ENCODE results near the gene UBA1.

UBA1 gene

GRCh38 chrX:47169726-47170515 lies 23.7 kb upstream of the UBA1 start:
- Histone ChIP-seq H3K27ac (ENCODE audit: insufficient read depth in 1 of 2, low read depth in 1 of 2, low read length in 2 of 2, poor library complexity in 1 of 2, severe bottlenecking in 2 of 2) (no peak overlapping the region), H3K27me3 (replicated peaks in 2 of 5; ENCODE audit: control insufficient read depth in 4 of 5, insufficient read depth in 5 of 5, low read length in 4 of 5) (peaks cover 0 to 54% (median 0%) of the 10 kb centered on the region in 5 experiments), H3K4me1 (ENCODE audit: control extremely low read depth in 1 of 4, control insufficient read depth in 4 of 4, insufficient read depth in 4 of 4, low read length in 3 of 4) (no peaks in the 10 kb centered on the region), H3K36me3 (ENCODE audit: control insufficient read depth in 4 of 4, insufficient read depth in 4 of 4, low read length in 3 of 4) (peaks cover 4 to 52% (median 30%) of the 10 kb centered on the region in 4 experiments), H3K4me3 (ENCODE audit: control insufficient read depth in 1 of 7, extremely low read depth in 1 of 7, insufficient read depth in 4 of 7, low read depth in 2 of 7, low read length in 6 of 7) (no peak overlapping the region), H3K9me3 (ENCODE audit: control extremely low read depth in 1 of 5, control insufficient read depth in 4 of 5, insufficient read depth in 2 of 5, low read depth in 1 of 5, low read length in 4 of 5) (peaks cover 0 to 2% (median 0%) of the 10 kb centered on the region in 5 experiments)
- whole genome bisulfite sequencing (ENCODE audit: insufficient coverage): 88% methylated on average over 11 of the region's 13 CpGs
- POLR2A ChIA-PET: no interaction called here
- CTCF ChIA-PET: interaction anchor here (1.1 kb wide), 1 partner anchor 12 kb away, joined by 4 read pairs; no protein-coding TSS in a partner anchor
- no peak for DNase-seq

DNA sequence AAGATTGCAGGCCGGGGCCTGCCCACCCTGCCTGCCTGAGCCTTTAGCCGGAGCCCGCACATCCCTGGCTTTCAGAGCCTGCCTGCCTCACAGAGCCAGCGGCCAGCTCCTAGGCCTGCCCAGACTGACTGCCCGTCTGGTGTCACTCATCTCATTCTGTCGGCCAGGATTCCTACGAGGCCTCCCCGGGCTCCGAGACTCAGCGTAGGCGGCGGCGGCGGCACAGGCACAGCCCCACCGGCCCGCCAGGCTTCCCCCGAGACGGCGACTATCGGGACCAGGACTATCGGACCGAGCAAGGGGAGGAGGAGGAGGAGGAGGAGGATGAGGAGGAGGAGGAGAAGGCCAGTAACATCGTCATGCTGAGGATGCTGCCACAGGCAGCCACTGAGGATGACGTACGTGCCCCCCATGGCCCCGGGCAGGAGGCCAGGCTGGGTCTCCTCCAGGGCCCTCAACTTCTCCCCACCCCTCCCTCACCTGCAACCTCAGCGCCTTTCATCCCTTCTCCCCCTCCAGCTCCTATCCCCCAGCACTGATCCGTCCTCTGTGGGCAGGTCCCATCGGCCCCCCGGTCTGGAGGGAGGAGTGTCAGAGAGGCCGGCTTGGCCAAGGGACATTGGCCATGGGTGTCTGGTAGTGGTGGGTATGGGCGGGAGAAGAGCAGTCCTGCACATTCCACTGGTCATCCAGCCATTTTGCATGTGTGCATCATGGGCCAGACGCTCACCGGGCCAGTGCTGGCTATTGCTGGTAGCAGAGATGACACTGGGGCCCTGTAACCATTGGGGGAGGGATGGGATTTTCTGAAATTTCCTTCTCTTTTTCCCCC lies 22.6 kb upstream of the UBA1 start:
- DNase-seq: no peak
- ChIA-PET CTCF (interaction anchor here (1.1 kb wide), 1 partner anchor 11 kb away, joined by 4 read pairs; no protein-coding TSS in a partner anchor), POLR2A (no interaction called here)
- H3K27me3 ChIP-seq (replicated peaks in 2 of 5; ENCODE audit: control insufficient read depth in 4 of 5, insufficient read depth in 5 of 5, low read length in 4 of 5): peaks cover 0 to 64% (median 0%) of the 10 kb centered on the region in 5 experiments
- no peaks in the 10 kb centered on the region for H3K9me3 ChIP-seq (ENCODE audit: control extremely low read depth in 1 of 5, control insufficient read depth in 4 of 5, insufficient read depth in 2 of 5, low read depth in 1 of 5, low read length in 4 of 5)
- H3K4me3 ChIP-seq (ENCODE audit: control insufficient read depth in 1 of 7, extremely low read depth in 1 of 7, insufficient read depth in 4 of 7, low read depth in 2 of 7, low read length in 6 of 7): no peak overlapping the region
- H3K4me1 ChIP-seq (ENCODE audit: control extremely low read depth in 1 of 4, control insufficient read depth in 4 of 4, insufficient read depth in 4 of 4, low read length in 3 of 4): no peaks in the 10 kb centered on the region
- 88% methylated on average over 17 of the region's 34 CpGs for WGBS (ENCODE audit: insufficient coverage)
- no peak overlapping the region for H3K27ac ChIP-seq (ENCODE audit: insufficient read depth in 1 of 2, low read depth in 1 of 2, low read length in 2 of 2, poor library complexity in 1 of 2, severe bottlenecking in 2 of 2)
- peaks cover 4 to 62% (median 37%) of the 10 kb centered on the region in 4 experiments for H3K36me3 ChIP-seq (ENCODE audit: control insufficient read depth in 4 of 4, insufficient read depth in 4 of 4, low read length in 3 of 4)

GRCh38 chrX:47171996-47172395 lies 21.6 kb upstream of the UBA1 start:
- POLR2A ChIA-PET: no interaction called here
- no peaks in the 10 kb centered on the region for H3K4me1 ChIP-seq (ENCODE audit: control extremely low read depth in 1 of 4, control insufficient read depth in 4 of 4, insufficient read depth in 4 of 4, low read length in 3 of 4)
- peaks cover 4 to 71% (median 43%) of the 10 kb centered on the region in 4 experiments for H3K36me3 ChIP-seq (ENCODE audit: control insufficient read depth in 4 of 4, insufficient read depth in 4 of 4, low read length in 3 of 4)
- H3K27ac ChIP-seq (ENCODE audit: insufficient read depth in 1 of 2, low read depth in 1 of 2, low read length in 2 of 2, poor library complexity in 1 of 2, severe bottlenecking in 2 of 2): no peak overlapping the region
- no peak for DNase-seq
- H3K27me3 ChIP-seq (replicated peaks in 2 of 5; ENCODE audit: control insufficient read depth in 4 of 5, insufficient read depth in 5 of 5, low read length in 4 of 5): peaks cover 0 to 73% (median 0%) of the 10 kb centered on the region in 5 experiments
- H3K9me3 ChIP-seq (ENCODE audit: control extremely low read depth in 1 of 5, control insufficient read depth in 4 of 5, insufficient read depth in 2 of 5, low read depth in 1 of 5, low read length in 4 of 5): no peaks in the 10 kb centered on the region
- 96% methylated on average over 2 of the region's 2 CpGs for WGBS (ENCODE audit: insufficient coverage)
- H3K4me3 ChIP-seq (ENCODE audit: control insufficient read depth in 1 of 7, extremely low read depth in 1 of 7, insufficient read depth in 4 of 7, low read depth in 2 of 7, low read length in 6 of 7): no peak overlapping the region
- CTCF ChIA-PET: no interaction called here

DNA sequence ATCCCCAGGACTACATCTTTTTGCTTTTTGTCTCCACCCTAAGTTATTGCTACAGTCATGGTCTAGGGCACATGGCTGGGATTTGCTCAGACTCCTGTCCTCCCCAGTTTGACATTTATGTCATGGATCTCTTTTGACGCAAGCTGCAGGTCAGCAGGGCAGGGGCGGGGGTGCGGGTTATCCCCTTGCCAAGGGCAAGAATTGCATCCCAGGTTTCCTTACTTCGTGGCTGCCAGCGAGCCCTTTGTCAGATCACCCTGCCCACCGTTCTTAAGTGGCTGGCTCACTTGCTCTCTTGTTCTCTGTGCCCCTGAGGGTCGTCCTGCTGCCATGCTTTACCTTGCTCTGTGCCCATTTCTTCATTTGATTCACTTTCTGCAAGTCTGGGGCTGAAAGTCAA lies 21.1 kb upstream of the UBA1 start:
- Histone ChIP-seq H3K27me3 (replicated peaks in 2 of 5; ENCODE audit: control insufficient read depth in 4 of 5, insufficient read depth in 5 of 5, low read length in 4 of 5) (peaks cover 0 to 79% (median 0%) of the 10 kb centered on the region in 5 experiments), H3K4me3 (ENCODE audit: control insufficient read depth in 1 of 7, extremely low read depth in 1 of 7, insufficient read depth in 4 of 7, low read depth in 2 of 7, low read length in 6 of 7) (no peak overlapping the region), H3K27ac (ENCODE audit: insufficient read depth in 1 of 2, low read depth in 1 of 2, low read length in 2 of 2, poor library complexity in 1 of 2, severe bottlenecking in 2 of 2) (no peak overlapping the region), H3K4me1 (ENCODE audit: control extremely low read depth in 1 of 4, control insufficient read depth in 4 of 4, insufficient read depth in 4 of 4, low read length in 3 of 4) (no peaks in the 10 kb centered on the region), H3K36me3 (ENCODE audit: control insufficient read depth in 4 of 4, insufficient read depth in 4 of 4, low read length in 3 of 4) (peaks cover 4 to 76% (median 45%) of the 10 kb centered on the region in 4 experiments), H3K9me3 (ENCODE audit: control extremely low read depth in 1 of 5, control insufficient read depth in 4 of 5, insufficient read depth in 2 of 5, low read depth in 1 of 5, low read length in 4 of 5) (no peaks in the 10 kb centered on the region)
- ChIA-PET CTCF (no interaction called here), POLR2A (no interaction called here)
- DNase-seq: no peak
- 90% methylated on average over 7 of the region's 7 CpGs for WGBS (ENCODE audit: insufficient coverage)

GRCh38 chrX:47172971-47173792 lies 20.4 kb upstream of the UBA1 start:
- 86% methylated on average over 15 of the region's 18 CpGs for WGBS (ENCODE audit: insufficient coverage)
- H3K9me3 ChIP-seq (ENCODE audit: control extremely low read depth in 1 of 5, control insufficient read depth in 4 of 5, insufficient read depth in 2 of 5, low read depth in 1 of 5, low read length in 4 of 5): no peaks in the 10 kb centered on the region
- peaks cover 4 to 81% (median 49%) of the 10 kb centered on the region in 4 experiments for H3K36me3 ChIP-seq (ENCODE audit: control insufficient read depth in 4 of 4, insufficient read depth in 4 of 4, low read length in 3 of 4)
- DNase-seq: no peak
- H3K4me1 ChIP-seq (ENCODE audit: control extremely low read depth in 1 of 4, control insufficient read depth in 4 of 4, insufficient read depth in 4 of 4, low read length in 3 of 4): no peaks in the 10 kb centered on the region
- no peak overlapping the region for H3K4me3 ChIP-seq (ENCODE audit: control insufficient read depth in 1 of 7, extremely low read depth in 1 of 7, insufficient read depth in 4 of 7, low read depth in 2 of 7, low read length in 6 of 7)
- H3K27ac ChIP-seq (ENCODE audit: insufficient read depth in 1 of 2, low read depth in 1 of 2, low read length in 2 of 2, poor library complexity in 1 of 2, severe bottlenecking in 2 of 2): no peak overlapping the region
- ChIA-PET CTCF (no interaction called here), POLR2A (no interaction called here)
- peaks cover 0 to 83% (median 0%) of the 10 kb centered on the region in 5 experiments for H3K27me3 ChIP-seq (replicated peaks in 2 of 5; ENCODE audit: control insufficient read depth in 4 of 5, insufficient read depth in 5 of 5, low read length in 4 of 5)

DNA sequence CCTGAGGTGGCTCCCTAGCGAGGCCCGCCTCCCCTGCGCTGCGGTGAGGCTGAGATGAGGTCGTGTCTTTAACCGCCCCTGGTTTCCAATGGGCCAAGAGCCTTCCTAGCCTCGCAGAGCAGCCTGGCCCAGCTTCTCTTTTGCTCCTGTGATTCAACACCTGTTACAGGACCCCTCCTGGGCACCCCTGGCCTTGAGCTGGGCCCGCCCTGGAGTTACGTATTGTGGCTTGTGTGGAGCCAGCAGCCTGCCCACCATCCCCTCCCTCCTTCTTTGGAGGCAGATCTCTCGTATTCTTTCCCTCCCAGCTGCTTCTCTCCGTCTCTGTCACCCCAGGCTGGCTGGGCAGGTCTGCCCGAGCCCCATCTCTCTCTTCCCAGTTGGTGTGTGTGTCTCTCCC lies 19.3 kb upstream of the UBA1 start:
- ChIA-PET POLR2A (no interaction called here), CTCF (no interaction called here)
- 91% methylated on average over 12 of the region's 12 CpGs for WGBS (ENCODE audit: insufficient coverage)
- H3K9me3 ChIP-seq (ENCODE audit: control extremely low read depth in 1 of 5, control insufficient read depth in 4 of 5, insufficient read depth in 2 of 5, low read depth in 1 of 5, low read length in 4 of 5): no peaks in the 10 kb centered on the region
- DNase-seq: no peak
- H3K27ac ChIP-seq (ENCODE audit: insufficient read depth in 1 of 2, low read depth in 1 of 2, low read length in 2 of 2, poor library complexity in 1 of 2, severe bottlenecking in 2 of 2): no peak overlapping the region
- H3K27me3 ChIP-seq (replicated peaks in 2 of 5; ENCODE audit: control insufficient read depth in 4 of 5, insufficient read depth in 5 of 5, low read length in 4 of 5): peaks cover 0 to 88% (median 0%) of the 10 kb centered on the region in 5 experiments
- no peaks in the 10 kb centered on the region for H3K4me1 ChIP-seq (ENCODE audit: control extremely low read depth in 1 of 4, control insufficient read depth in 4 of 4, insufficient read depth in 4 of 4, low read length in 3 of 4)
- no peak overlapping the region for H3K4me3 ChIP-seq (ENCODE audit: control insufficient read depth in 1 of 7, extremely low read depth in 1 of 7, insufficient read depth in 4 of 7, low read depth in 2 of 7, low read length in 6 of 7)
- peaks cover 4 to 89% (median 52%) of the 10 kb centered on the region in 4 experiments for H3K36me3 ChIP-seq (ENCODE audit: control insufficient read depth in 4 of 4, insufficient read depth in 4 of 4, low read length in 3 of 4)

Data from common myeloid progenitor, CD34-positive (primary cell).